ENCODE measurements around the gene LRP3. TPM values are rescaled to one million over a fixed set of nuclear protein-coding genes. Genes with fewer than 3 reads are reported as not detected.

LRP3 gene
- total and polyA plus RNA-seq, 2 of the 13 experiments (the other 11 are each of a cell fraction or from before 2014, with no cell fraction given) = 17.6 to 51.6 TPM

- TF ChIP-seq ZBTB38 (CRISPR knock-in tag; IDR thresholded peaks at IDR 0.05) (0 out of 2 replicates have a peak, but pooled peaks have one; percentile 24), PHF21A (CRISPR knock-in tag; IDR thresholded peaks at IDR 0.05) (no peak), RFX5 (IDR thresholded peaks at IDR 0.05; ENCODE audit: low read depth, low read length) (no peak), ZNF605 (CRISPR knock-in tag; IDR thresholded peaks at IDR 0.05) (no peak), AGO2 (optimal IDR thresholded peaks at IDR 0.05; ENCODE audit: low read depth, low read length) (peak; percentile 33), TAF15 (IDR thresholded peaks at IDR 0.05; ENCODE audit: low read depth, low read length, poor library complexity, severe bottlenecking) (no peak), NFE2L1 (CRISPR knock-in tag; IDR thresholded peaks at IDR 0.05; ENCODE audit: borderline replicate concordance) (no peak), ZNF773 (CRISPR knock-in tag; IDR thresholded peaks at IDR 0.05; ENCODE audit: borderline replicate concordance) (no peak), SIX1 (CRISPR knock-in tag; IDR thresholded peaks at IDR 0.05; ENCODE audit: borderline replicate concordance) (no peak), RFX1 (IDR thresholded peaks at IDR 0.05) (no peak)
Observed at GRCh38 chr19:33212436-33213172, 18.5 kb downstream of the LRP3 start (continued).

GRCh38 chr19:33214596-33214995 is 20.5 kb downstream of the LRP3 start:
- no peaks in the 10 kb centered on the region for H3K79me2 ChIP-seq (ENCODE audit: insufficient read depth, low read length)
- peaks cover 7 to 18% of the 10 kb centered on the region in 2 experiments; a peak in 4 of 5 replicates for H3K27me3 ChIP-seq (ENCODE audit: control insufficient read depth in 1 of 2, insufficient read depth in 2 of 2, low read length in 2 of 2)
- no peak overlapping the region for H3K4me3 ChIP-seq (replicated peaks in 1 of 3; ENCODE audit: insufficient read depth in 1 of 3, low read depth in 2 of 3, low read length in 3 of 3)
- H3K4me1 ChIP-seq (ENCODE audit: insufficient read depth, low read length) = peaks cover 41% of the 10 kb centered on the region
- H3K4me2 ChIP-seq (ENCODE audit: low read depth, low read length) = no peak overlapping the region
- H3K9ac ChIP-seq (ENCODE audit: insufficient read depth, low read depth, low read length) = no peak overlapping the region
- POLR2A ChIA-PET = interaction anchor here (0.7 to 0.9 kb wide), 2 partner anchors 19 to 193 kb away, joined by 3 to 5 read pairs; no protein-coding TSS in a partner anchor
- ATAC-seq (peak; percentile 62), DNase-seq (ENCODE audit: low spot score) (peak; percentile 41), FAIRE-seq (no peak)
- no TSS peak for BruUV-seq (replicated peaks)
- in situ Hi-C loops (cut with HindIII; ENCODE audit: extremely low pct_ligation_motif_present, low pct_unique_long_range_greater_than_20kb) (no loop called here), intact Hi-C loops (cut with micrococcal nuclease; ENCODE audit: unreplicated experiment) (loop anchor here (1.0 kb wide), 1 partner anchor 193 kb away; no protein-coding TSS in a partner anchor)
- no peaks in the 10 kb centered on the region for H3K36me3 ChIP-seq (replicated peaks in 1 of 2; ENCODE audit: control insufficient read depth in 1 of 2, insufficient read depth in 2 of 2, low read length in 2 of 2)
- H4K20me1 ChIP-seq (ENCODE audit: insufficient read depth, low read length) = no peaks in the 10 kb centered on the region
- no peaks in the 10 kb centered on the region for H3K9me3 ChIP-seq (ENCODE audit: low read length)
- H2AFZ ChIP-seq (ENCODE audit: low read length) = no peak overlapping the region
- H3K27ac ChIP-seq (ENCODE audit: extremely low read length, insufficient read depth, low read length) = no peak overlapping the region
- CTCF ChIA-PET (ENCODE audit: low intra/inter-chr PET ratio, low total read pairs) = no interaction called here
- WGBS (ENCODE audit: low lambda C conversion rate) = 16% methylated on average over 6 of the region's 6 CpGs
- TF ChIP-seq SALL1 (CRISPR knock-in tag; IDR thresholded peaks at IDR 0.05) (0 out of 2 replicates have a peak, but pooled peaks have one; percentile 21), ZBTB37 (CRISPR knock-in tag; IDR thresholded peaks at IDR 0.05) (no peak), ZNF552 (CRISPR knock-in tag; IDR thresholded peaks at IDR 0.05; ENCODE audit: borderline replicate concordance) (no peak), XRCC5 (optimal IDR thresholded peaks at IDR 0.05; ENCODE audit: low read length) (peak; percentile 58), ZNF101 (CRISPR knock-in tag; IDR thresholded peaks at IDR 0.05; ENCODE audit: borderline replicate concordance, low read depth) (no peak), KLF6 (CRISPR knock-in tag; IDR thresholded peaks at IDR 0.05) (no peak), ZNF563 (CRISPR knock-in tag; IDR thresholded peaks at IDR 0.05) (no peak), ZNF263 (CRISPR knock-in tag; IDR thresholded peaks at IDR 0.05) (peak; percentile 99), STAG1 (CRISPR knock-in tag; IDR thresholded peaks at IDR 0.05) (peak; percentile 63), CC2D1A (CRISPR knock-in tag; IDR thresholded peaks at IDR 0.05) (no peak), POLR2AphosphoS2 (IDR thresholded peaks at IDR 0.05; ENCODE audit: low read depth, low read length) (no peak), NR2F2 (IDR thresholded peaks at IDR 0.05; ENCODE audit: borderline replicate concordance, low read depth) (no peak), AKAP8 (CRISPR knock-in tag; IDR thresholded peaks at IDR 0.05) (no peak)
